GM12801 (cell line): ENCODE measurements around the gene OTOG.

ENCODE experiments used
- TF ChIP-seq, protein P1 (sequence below): IDR thresholded peaks from one replicate; pipeline ENCODE4 v1.5.1; 2011; ENCODE audit warnings: control low read depth; ENCODE audit not compliant: insufficient read length; ENCODE audit errors: extremely low read depth

OTOG gene

DNA sequence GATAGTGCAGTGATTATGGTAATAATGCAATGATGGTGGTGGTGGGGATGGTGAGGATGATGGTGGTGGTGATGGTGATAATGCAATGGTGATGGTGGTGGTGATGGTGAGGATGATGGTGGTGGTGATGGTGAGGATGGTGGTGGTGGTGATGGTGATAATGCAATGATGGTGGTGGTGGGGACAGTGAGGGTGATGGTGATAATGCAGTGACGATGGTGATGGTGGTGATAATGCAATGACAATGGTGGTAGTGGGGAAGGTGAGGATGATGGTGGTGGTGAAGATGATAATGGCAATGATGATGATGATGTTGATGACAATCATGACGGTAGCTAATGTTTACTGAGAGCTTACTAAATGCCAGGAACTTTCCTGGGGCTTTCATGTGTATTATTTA is 92.7 kb downstream of the OTOG start:
- TF ChIP-seq, protein P1, sequence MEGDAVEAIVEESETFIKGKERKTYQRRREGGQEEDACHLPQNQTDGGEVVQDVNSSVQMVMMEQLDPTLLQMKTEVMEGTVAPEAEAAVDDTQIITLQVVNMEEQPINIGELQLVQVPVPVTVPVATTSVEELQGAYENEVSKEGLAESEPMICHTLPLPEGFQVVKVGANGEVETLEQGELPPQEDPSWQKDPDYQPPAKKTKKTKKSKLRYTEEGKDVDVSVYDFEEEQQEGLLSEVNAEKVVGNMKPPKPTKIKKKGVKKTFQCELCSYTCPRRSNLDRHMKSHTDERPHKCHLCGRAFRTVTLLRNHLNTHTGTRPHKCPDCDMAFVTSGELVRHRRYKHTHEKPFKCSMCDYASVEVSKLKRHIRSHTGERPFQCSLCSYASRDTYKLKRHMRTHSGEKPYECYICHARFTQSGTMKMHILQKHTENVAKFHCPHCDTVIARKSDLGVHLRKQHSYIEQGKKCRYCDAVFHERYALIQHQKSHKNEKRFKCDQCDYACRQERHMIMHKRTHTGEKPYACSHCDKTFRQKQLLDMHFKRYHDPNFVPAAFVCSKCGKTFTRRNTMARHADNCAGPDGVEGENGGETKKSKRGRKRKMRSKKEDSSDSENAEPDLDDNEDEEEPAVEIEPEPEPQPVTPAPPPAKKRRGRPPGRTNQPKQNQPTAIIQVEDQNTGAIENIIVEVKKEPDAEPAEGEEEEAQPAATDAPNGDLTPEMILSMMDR: no peak

DNA sequence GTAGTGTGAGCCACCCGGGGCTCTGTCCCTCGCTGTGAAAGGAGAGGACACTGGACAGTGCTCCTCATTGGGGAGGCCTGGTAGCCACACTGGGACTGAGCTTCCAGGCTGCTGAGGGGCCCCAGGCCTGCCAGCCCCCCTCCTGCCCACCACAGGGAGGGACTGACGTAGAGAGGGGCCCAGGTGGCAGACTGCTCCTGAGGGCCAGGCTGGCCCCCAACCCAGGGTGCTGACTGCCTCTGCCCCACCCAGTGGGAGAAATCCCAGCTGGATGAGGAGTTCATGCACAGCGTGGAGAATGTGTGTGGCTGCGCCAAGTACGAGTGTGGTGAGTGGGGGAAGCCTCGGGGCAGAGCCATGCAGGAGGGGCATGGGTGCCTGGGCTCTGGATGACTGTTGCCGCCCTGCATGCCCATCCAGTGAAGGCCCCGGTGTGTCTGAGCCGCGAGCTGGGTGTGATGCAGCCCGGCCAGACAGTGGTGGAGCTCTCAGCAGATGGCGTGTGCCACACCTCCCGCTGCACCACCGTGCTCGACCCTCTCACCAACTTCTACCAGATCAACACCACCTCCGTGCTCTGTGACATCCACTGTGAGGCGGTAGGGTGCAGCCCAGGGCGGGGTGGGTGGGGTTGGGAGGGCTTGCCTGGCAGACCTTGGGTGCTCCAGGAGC is 93.6 kb downstream of the OTOG start:
- TF ChIP-seq, protein P1: no peak

DNA sequence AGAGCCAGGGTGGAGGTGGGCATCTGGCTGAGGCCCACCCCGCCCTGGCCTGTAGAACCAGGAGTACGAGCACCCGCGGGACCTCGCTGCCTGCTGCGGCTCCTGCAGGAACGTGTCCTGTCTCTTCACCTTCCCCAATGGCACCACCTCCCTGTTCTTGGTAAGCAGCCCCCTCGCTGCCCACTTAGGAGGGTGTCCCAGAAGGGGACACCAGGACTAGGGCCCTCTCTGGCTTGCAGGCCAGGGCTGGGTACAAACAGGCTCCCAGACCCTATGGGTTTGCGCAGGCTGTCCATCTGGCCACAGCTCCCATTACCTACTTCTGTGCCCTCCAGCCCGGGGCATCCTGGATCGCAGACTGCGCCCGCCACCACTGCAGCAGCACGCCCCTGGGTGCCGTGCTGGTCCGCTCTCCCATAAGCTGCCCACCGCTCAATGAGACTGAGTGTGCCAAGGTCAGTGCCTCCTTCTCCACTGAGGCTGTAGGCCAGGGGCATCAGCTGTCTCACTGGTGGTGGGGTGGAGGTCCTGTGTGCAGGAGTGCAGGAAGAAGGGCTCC is 94.8 kb downstream of the OTOG start:
- TF ChIP-seq, protein P1: no peak

DNA sequence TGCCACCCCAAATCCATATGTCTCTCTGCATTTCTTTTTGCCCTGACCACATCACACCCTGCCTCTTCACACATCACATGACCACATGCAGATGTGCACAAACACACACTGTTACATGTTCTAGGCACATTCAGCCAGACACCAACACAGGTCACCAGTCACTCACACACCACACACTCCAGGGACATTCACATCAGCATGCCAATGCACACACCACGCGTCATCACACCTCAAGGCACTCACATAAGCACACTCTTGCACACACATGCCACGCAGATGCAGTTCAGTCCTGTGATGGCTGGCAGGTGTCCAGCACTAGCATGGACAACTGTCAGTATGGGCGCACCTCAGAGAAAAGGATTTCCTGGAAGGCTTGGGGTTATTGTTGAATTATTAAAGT is 95.3 kb downstream of the OTOG start:
- TF ChIP-seq, protein P1: no peak

DNA sequence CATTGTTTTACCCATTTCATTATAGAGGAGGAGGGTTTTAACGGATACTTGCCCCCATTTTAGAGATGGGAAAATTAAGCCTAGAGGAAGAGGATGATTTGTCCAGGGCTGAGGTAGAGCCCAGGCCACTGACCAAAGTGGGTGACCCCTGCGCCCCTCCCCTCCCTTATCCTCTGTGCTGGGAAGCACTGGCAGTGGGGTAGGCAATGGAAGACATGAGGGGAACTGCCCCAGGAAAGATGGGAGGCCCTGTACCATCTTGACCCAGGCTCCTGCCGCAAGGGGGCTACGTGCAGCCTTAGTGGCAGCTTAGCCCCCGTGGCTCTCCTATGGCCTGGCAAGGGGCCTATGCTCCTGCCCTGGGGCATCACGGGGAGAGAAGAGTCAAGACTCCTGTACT is 95.9 kb downstream of the OTOG start:
- TF ChIP-seq, protein P1: no peak

DNA sequence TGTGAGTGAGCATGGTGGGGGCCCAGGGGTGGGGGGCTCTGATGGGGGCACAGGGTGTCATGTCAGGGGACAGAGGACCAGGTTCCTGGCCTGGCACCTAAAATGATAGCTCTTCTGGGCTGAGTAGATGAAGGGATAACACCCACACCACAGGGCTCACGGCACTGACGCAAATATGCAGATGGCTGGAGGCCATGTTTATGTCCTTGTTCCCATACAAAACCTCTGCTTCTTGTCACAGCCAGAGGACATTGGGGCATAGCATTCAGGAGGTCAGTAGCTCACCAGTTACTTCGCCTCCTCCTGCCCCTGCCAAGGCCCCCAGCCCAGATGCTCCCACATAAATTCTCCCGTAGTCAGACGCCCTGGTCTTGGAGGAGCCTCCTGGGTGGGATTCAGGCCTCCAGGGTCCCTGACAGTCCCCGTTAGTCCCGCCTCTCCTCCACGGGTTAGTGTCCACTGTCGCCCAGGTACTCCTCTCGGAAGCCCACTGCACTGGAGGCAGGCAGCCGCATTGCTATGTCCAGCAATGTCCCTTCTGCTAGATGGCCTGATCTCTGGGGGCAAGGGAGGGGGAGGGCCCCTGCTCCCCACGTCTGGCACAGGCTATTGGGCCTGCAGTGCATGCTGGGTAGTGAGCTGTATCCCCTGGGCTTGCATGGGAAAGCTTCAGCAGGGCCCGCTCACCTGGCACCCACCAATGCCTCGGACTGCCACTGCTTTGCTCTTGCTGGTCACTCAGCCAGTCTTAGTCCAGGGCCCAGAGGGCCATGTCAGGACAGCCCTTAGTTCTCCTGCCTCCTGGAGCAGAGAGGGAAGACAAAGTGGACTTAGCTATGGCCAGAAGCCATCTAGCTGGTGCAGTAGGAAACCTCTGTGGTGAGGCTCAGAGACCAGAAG is 96.7 kb downstream of the OTOG start:
- TF ChIP-seq, protein P1: no peak

DNA sequence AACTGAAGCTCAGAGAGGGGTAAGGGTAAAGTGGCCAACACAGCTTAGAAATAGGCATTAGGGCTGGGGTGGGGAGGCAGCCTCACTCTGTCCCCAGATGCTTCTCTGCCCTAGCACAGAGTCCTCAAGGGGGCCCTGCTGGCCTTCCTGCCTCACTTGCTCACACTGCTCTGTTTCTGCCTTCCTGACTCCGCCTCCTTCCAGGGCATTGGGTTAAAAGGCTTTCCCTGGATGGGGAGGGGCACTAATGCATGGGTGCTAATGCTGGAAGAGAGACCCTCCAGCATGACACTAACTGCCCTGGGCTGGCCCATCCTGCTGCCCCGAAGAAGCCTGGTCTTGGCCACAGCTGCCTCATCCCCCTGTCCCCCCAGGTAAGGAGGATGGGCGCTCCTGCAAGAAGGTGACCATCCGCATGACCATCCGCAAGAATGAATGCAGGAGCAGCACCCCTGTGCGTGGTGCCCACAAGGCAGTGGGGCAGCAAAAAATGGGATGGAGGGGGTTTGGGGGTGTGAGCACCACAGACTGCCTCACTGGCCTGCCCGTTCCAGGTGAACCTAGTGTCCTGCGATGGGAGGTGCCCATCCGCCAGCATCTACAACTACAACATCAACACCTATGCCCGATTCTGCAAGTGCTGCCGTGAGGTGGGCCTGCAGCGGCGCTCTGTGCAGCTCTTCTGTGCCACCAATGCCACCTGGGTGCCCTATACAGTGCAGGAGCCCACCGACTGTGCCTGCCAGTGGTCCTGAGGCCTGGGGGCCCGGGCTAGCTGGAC is 98.3 kb downstream of the OTOG start:
- TF ChIP-seq, protein P1: no peak
